H1 (cell line): ENCODE data around the gene GNAI1. TPM values are rescaled to one million over a fixed set of nuclear protein-coding genes. Genes with fewer than 3 reads are reported as not detected.

Experiments
- CTCF ChIA-PET: fragments of 300-600 bp; sonication (Branson Sonifier 250); formaldehyde crosslinking; loops from one replicate; lab custom pipeline; 2021; ENCODE audit not compliant: partially characterized antibody; lab: Charles Lee
- POLR2A ChIA-PET: fragments of 300-600 bp; sonication (Branson Sonifier 250); formaldehyde crosslinking; loops from one replicate; lab custom pipeline; 2021; ENCODE audit warnings: inconsistent platforms; ENCODE audit not compliant: partially characterized antibody; lab: Charles Lee
- DNase-seq, 2 experiments: peaks; one replicate each; pipeline versions ENCODE4 v3.0.0 to v3.0.0-alpha.2; 2010 to 2022; ENCODE audit warnings: low spot score in 2 of 2, low read depth in 1 of 2, mixed read lengths in 1 of 2
- FAIRE-seq: peaks from 2 replicates; lab custom pipeline; 2011; peaks lifted over from hg19 to GRCh38; lab: Jason Lieb, UNC
- H2AFZ ChIP-seq: 2 replicates; pipeline ENCODE4 v1.8.1; 2012; ENCODE audit warnings: low read length, inconsistent platforms
- H2AK5ac ChIP-seq: 2 replicates; pipeline ENCODE4 v1.6.1; 2013; ENCODE audit warnings: low read depth, low read length
- H2BK120ac ChIP-seq: replicated peaks from 2 replicates; pipeline ENCODE3; 2013; ENCODE audit warnings: low read depth, low read length, inconsistent platforms
- H2BK12ac ChIP-seq: 2 replicates; pipeline ENCODE4 v1.6.1; 2013; ENCODE audit warnings: low read depth, low read length
- H2BK15ac ChIP-seq: 2 replicates; pipeline ENCODE4 v1.6.1; 2013; ENCODE audit warnings: low read length
- H2BK20ac ChIP-seq: 2 replicates; pipeline ENCODE4 v1.6.1; 2013; ENCODE audit warnings: low read length
- H2BK5ac ChIP-seq: 2 replicates; pipeline ENCODE4 v1.6.1; 2013; ENCODE audit warnings: low read depth, low read length
- H3K14ac ChIP-seq: 2 replicates; pipeline ENCODE4 v1.6.1; 2013; ENCODE audit warnings: inconsistent platforms; ENCODE audit not compliant: insufficient read length
- H3K18ac ChIP-seq: 2 replicates; pipeline ENCODE4 v1.6.1; 2013; ENCODE audit warnings: low read length; ENCODE audit errors: extremely low read depth
- H3K23ac ChIP-seq: 2 replicates; pipeline ENCODE4 v1.6.1; 2013; ENCODE audit warnings: inconsistent platforms; ENCODE audit not compliant: insufficient read length
- H3K23me2 ChIP-seq: 2 replicates; pipeline ENCODE4 v1.6.1; 2013; ENCODE audit warnings: low read depth, low read length
- H3K27ac ChIP-seq: 2 replicates; pipeline ENCODE4 v1.6.1; 2011; ENCODE audit warnings: low read depth, low read length, inconsistent platforms
- H3K27me3 ChIP-seq, 4 experiments: replicated peaks in 1 of 4; 1 replicate in 1 of 4; 2 replicates in 3 of 4; pipeline versions ENCODE4 v1.6.1 to v1.8.1; 2011 to 2013; ENCODE audit warnings: low read length in 3 of 4, mild to moderate bottlenecking in 3 of 4, inconsistent platforms in 2 of 4, mixed read lengths in 2 of 4, moderate library complexity in 1 of 4; ENCODE audit not compliant: control insufficient read depth in 3 of 4, insufficient read depth in 3 of 4; ENCODE audit errors: extremely low read depth in 1 of 4
- H3K36me3 ChIP-seq, 4 experiments: 2 replicates each; pipeline versions ENCODE4 v1.6.1 to v1.8.1; 2011 to 2013; ENCODE audit warnings: mild to moderate bottlenecking in 4 of 4, low read length in 3 of 4, moderate library complexity in 2 of 4, control low read depth in 1 of 4, inconsistent platforms in 1 of 4; ENCODE audit not compliant: insufficient read depth in 4 of 4, control insufficient read depth in 2 of 4
- H3K4ac ChIP-seq: replicated peaks from 2 replicates; pipeline ENCODE3; 2013; ENCODE audit warnings: low read length, low read depth, mixed read lengths, inconsistent platforms; ENCODE audit not compliant: insufficient read length
- H3K4me1 ChIP-seq, 4 experiments: replicated peaks in 1 of 4; 1 replicate in 1 of 4; 2 replicates in 3 of 4; pipeline versions ENCODE4 v1.6.1 to v1.8.1; 2011 to 2013; ENCODE audit warnings: low read length in 3 of 4, inconsistent platforms in 2 of 4, mixed read lengths in 1 of 4; ENCODE audit not compliant: insufficient read depth in 4 of 4, control insufficient read depth in 3 of 4
- H3K4me2 ChIP-seq, 2 experiments: 2 replicates each; pipeline versions ENCODE4 v1.6.1 to v1.8.1; 2011 to 2013; ENCODE audit warnings: low read depth in 2 of 2, low read length in 2 of 2, control low read depth in 1 of 2, inconsistent platforms in 1 of 2, mild to moderate bottlenecking in 1 of 2; ENCODE audit not compliant: insufficient read depth in 1 of 2
- H3K4me3 ChIP-seq, 4 experiments: fragments of 200-600, 300-600 bp in 1 of 4; sonication (generic), shearing (Covaris generic), sonication (Bioruptor Twin) in 1 of 4; 2 replicates each; pipeline versions ENCODE4 v1.5.1 to v1.8.1; 2011 to 2016; ENCODE audit warnings: low read length in 4 of 4, low read depth in 3 of 4, control low read depth in 2 of 4, inconsistent platforms in 2 of 4, mild to moderate bottlenecking in 2 of 4, mixed read lengths in 1 of 4, moderate library complexity in 1 of 4; ENCODE audit not compliant: insufficient read depth in 2 of 4; ENCODE audit errors: extremely low read depth in 1 of 4
- H3K56ac ChIP-seq: replicated peaks from 2 replicates; pipeline ENCODE3; 2013; ENCODE audit warnings: low read depth, mild to moderate bottlenecking, mixed read lengths, low read length, inconsistent platforms; ENCODE audit not compliant: insufficient read length
- H3K79me1 ChIP-seq: 2 replicates; pipeline ENCODE4 v1.6.1; 2013; ENCODE audit warnings: low read depth, low read length, control low read depth
- H3K79me2 ChIP-seq, 2 experiments: 2 replicates each; pipeline versions ENCODE4 v1.6.1 to v1.8.1; 2012 to 2013; ENCODE audit warnings: low read length in 2 of 2, mild to moderate bottlenecking in 2 of 2, inconsistent platforms in 1 of 2; ENCODE audit not compliant: insufficient read depth in 2 of 2, control insufficient read depth in 1 of 2
- H3K9ac ChIP-seq, 4 experiments: replicated peaks in 1 of 4; 1 replicate in 1 of 4; 2 replicates in 3 of 4; pipeline versions ENCODE4 v1.6.1 to v1.8.1; 2011 to 2013; ENCODE audit warnings: low read depth in 3 of 4, low read length in 3 of 4, control low read depth in 2 of 4, mild to moderate bottlenecking in 2 of 4, moderate library complexity in 2 of 4, inconsistent platforms in 1 of 4; ENCODE audit errors: extremely low read depth in 1 of 4
- H3K9me3 ChIP-seq, 2 experiments: 2 replicates each; pipeline versions ENCODE4 v1.6.1 to v1.8.1; 2012 to 2013; ENCODE audit warnings: mild to moderate bottlenecking in 2 of 2, moderate library complexity in 2 of 2, control low read depth in 1 of 2, inconsistent platforms in 1 of 2, low read depth in 1 of 2, low read length in 1 of 2, mixed read lengths in 1 of 2; ENCODE audit not compliant: insufficient read depth in 2 of 2
- H4K20me1 ChIP-seq, 2 experiments: replicated peaks in 1 of 2; 2 replicates each; pipeline versions ENCODE3 to v1.8.1; 2011 to 2013; ENCODE audit warnings: inconsistent platforms in 2 of 2, low read length in 2 of 2, mild to moderate bottlenecking in 1 of 2; ENCODE audit not compliant: insufficient read depth in 2 of 2, control insufficient read depth in 1 of 2
- H4K5ac ChIP-seq: 2 replicates; pipeline ENCODE4 v1.6.1; 2013; ENCODE audit warnings: low read length, low read depth, mixed read lengths, inconsistent platforms; ENCODE audit not compliant: insufficient read length
- H4K8ac ChIP-seq: 2 replicates; pipeline ENCODE4 v1.8.0; 2013; ENCODE audit warnings: mild to moderate bottlenecking, moderate library complexity, low read length, inconsistent platforms; ENCODE audit not compliant: insufficient read depth; ENCODE audit errors: extremely low read depth
- H4K91ac ChIP-seq: replicated peaks from 2 replicates; pipeline ENCODE3; 2013; ENCODE audit warnings: low read length, mixed read lengths, inconsistent platforms; ENCODE audit not compliant: insufficient read length
- EGR1 ChIP-seq: IDR thresholded peaks from 2 replicates; pipeline ENCODE4 v1.6.1; 2011; ENCODE audit warnings: low read depth, low read length, borderline replicate concordance
- EP300 ChIP-seq, 2 experiments: IDR thresholded peaks; 1 replicate in 1 of 2; 2 replicates in 1 of 2; pipeline ENCODE4 v1.6.1; 2011 to 2012; ENCODE audit warnings: low read depth in 2 of 2, low read length in 2 of 2, mild to moderate bottlenecking in 2 of 2, borderline replicate concordance in 1 of 2, inconsistent platforms in 1 of 2, moderate library complexity in 1 of 2
- HDAC2 ChIP-seq, 2 experiments: fragments of 300-600 bp in 1 of 2; sonication (generic) in 1 of 2; IDR thresholded peaks; 2 replicates each; pipeline ENCODE4 v1.6.1; 2011 to 2012; ENCODE audit warnings: low read depth in 2 of 2, low read length in 2 of 2, mild to moderate bottlenecking in 2 of 2, moderate library complexity in 2 of 2, borderline replicate concordance in 1 of 2, inconsistent platforms in 1 of 2
- MAFK ChIP-seq: IDR thresholded peaks from 2 replicates; pipeline ENCODE4 v1.6.1; 2012; ENCODE audit warnings: low read depth, mild to moderate bottlenecking, improper control_type of control experiment, low read length
- MAX ChIP-seq: IDR thresholded peaks from 2 replicates; pipeline ENCODE4 v1.6.1; 2012; ENCODE audit warnings: inconsistent platforms
- NANOG ChIP-seq: IDR thresholded peaks from 2 replicates; pipeline ENCODE4 v1.6.1; 2011; ENCODE audit warnings: low read length, low read depth, mild to moderate bottlenecking, inconsistent platforms; ENCODE audit not compliant: insufficient read depth, poor library complexity, severe bottlenecking
- SIN3A ChIP-seq, 2 experiments: IDR thresholded peaks in 1 of 2; conservative IDR thresholded peaks in 1 of 2; 2 replicates each; pipeline ENCODE4 v1.6.1; 2011 to 2012; ENCODE audit warnings: low read length in 2 of 2, improper control_type of control experiment in 1 of 2, low read depth in 1 of 2, mild to moderate bottlenecking in 1 of 2
- SRF ChIP-seq: IDR thresholded peaks from 2 replicates; pipeline ENCODE4 v1.6.1; 2011; ENCODE audit warnings: mild to moderate bottlenecking, low read depth, low read length, moderate library complexity
- TEAD4 ChIP-seq: IDR thresholded peaks from 2 replicates; pipeline ENCODE4 v1.6.1; 2012; ENCODE audit warnings: low read depth, low read length, inconsistent platforms, mixed read lengths
- YY1 ChIP-seq: IDR thresholded peaks from 2 replicates; pipeline ENCODE4 v1.6.1; 2011; ENCODE audit warnings: low read depth, mild to moderate bottlenecking, low read length
- polyA plus RNA-seq, 7 experiments: library from polyadenylated mRNA; depleted of rRNA in 3 of 7; stranded (reverse) in 5 of 7; unstranded in 2 of 7; fragments of >200 nt in 5 of 7; fragments of 200-250 nt in 2 of 7; gene quantifications; 1 replicate in 5 of 7; 2 replicates in 1 of 7; 4 replicates in 1 of 7; pipeline versions ENCODE4 v1.2.1 to v1.2.3, GENCODE V29; 2011 to 2013; ENCODE audit warnings: missing spikeins in 2 of 7, mixed read lengths in 2 of 7
- total RNA-seq: library from RNA; stranded (reverse); fragmentation: NEBNext Ultra II Directional; extraction: Animal tissue kit (Norgen Biotek cat#: 25700); gene quantifications from 2 replicates; pipeline ENCODE4 v1.2.1, GENCODE V29; 2021
- TF ChIP-seq, protein P1 (sequence below): IDR thresholded peaks from 2 replicates; pipeline ENCODE4 v1.6.1; 2011; ENCODE audit warnings: low read length, improper control_type of control experiment
- TF ChIP-seq, protein P2 (sequence below): IDR thresholded peaks from 2 replicates; pipeline ENCODE4 v1.6.1; 2011; ENCODE audit warnings: low read depth, mild to moderate bottlenecking, low read length; ENCODE audit not compliant: insufficient read depth

The GNAI1 gene
- total and polyA plus RNA-seq, 2 of the 8 experiments (the other 6 are each of a cell fraction or from before 2014, with no cell fraction given), result 8.0 to 29.5 TPM

- no peak overlapping the region for H2BK12ac ChIP-seq
- H2BK20ac ChIP-seq, result no peak overlapping the region
- no peak overlapping the region for H2BK5ac ChIP-seq
- ChIA-PET CTCF (no interaction called here), POLR2A (no interaction called here)
- H2AFZ ChIP-seq, result no peak overlapping the region
- no peaks in the 10 kb centered on the region for H3K79me1 ChIP-seq
- no peaks in the 10 kb centered on the region for H3K9me3 ChIP-seq
- no peak for DNase-seq
- peaks cover 0 to 35% (median 25%) of the 10 kb centered on the region in 4 experiments for H3K4me1 ChIP-seq
- H4K8ac ChIP-seq, result no peak overlapping the region
- H3K14ac ChIP-seq, result no peak overlapping the region
- H4K5ac ChIP-seq, result no peak overlapping the region
- FAIRE-seq, result no peak
- H3K27me3 ChIP-seq, result no peaks in the 10 kb centered on the region
- H3K4me2 ChIP-seq, result no peak overlapping the region
- H3K4ac ChIP-seq, result no peak overlapping the region
- no peaks in the 10 kb centered on the region for H4K20me1 ChIP-seq
- peaks cover 0 to 49% of the 10 kb centered on the region in 2 experiments; a peak in 2 of 4 replicates for H3K79me2 ChIP-seq
- H3K4me3 ChIP-seq, result no peak overlapping the region
- H3K36me3 ChIP-seq, result no peaks in the 10 kb centered on the region; a peak in 1 of 8 replicates
- peaks cover 2% of the 10 kb centered on the region; the same call in 1 of the 2 replicates for H3K23me2 ChIP-seq
- no peak overlapping the region for H3K23ac ChIP-seq
- no peak overlapping the region for H2BK120ac ChIP-seq
- no peak overlapping the region for H2AK5ac ChIP-seq
- no peak overlapping the region for H3K27ac ChIP-seq
- H4K91ac ChIP-seq, result no peak overlapping the region
- H3K56ac ChIP-seq, result no peak overlapping the region
- no peak overlapping the region for H3K18ac ChIP-seq
- H2BK15ac ChIP-seq, result no peak overlapping the region
- no peak overlapping the region for H3K9ac ChIP-seq
- TF ChIP-seq, protein P1, sequence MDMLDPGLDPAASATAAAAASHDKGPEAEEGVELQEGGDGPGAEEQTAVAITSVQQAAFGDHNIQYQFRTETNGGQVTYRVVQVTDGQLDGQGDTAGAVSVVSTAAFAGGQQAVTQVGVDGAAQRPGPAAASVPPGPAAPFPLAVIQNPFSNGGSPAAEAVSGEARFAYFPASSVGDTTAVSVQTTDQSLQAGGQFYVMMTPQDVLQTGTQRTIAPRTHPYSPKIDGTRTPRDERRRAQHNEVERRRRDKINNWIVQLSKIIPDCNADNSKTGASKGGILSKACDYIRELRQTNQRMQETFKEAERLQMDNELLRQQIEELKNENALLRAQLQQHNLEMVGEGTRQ, result no peak
- TF ChIP-seq, protein P2, sequence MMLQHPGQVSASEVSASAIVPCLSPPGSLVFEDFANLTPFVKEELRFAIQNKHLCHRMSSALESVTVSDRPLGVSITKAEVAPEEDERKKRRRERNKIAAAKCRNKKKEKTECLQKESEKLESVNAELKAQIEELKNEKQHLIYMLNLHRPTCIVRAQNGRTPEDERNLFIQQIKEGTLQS, result no peak
- no peak for TF ChIP-seq SRF
- TF ChIP-seq YY1, result no peak
- TF ChIP-seq TEAD4, result no peak
- TF ChIP-seq HDAC2 (IDR thresholded peaks at IDR 0.05; ENCODE audit: borderline replicate concordance in 1 of 2, low read depth in 2 of 2, low read length in 2 of 2), result no peak
- no peak for TF ChIP-seq SIN3A (conservative IDR thresholded peaks at IDR 0.05 in 1 of 2, IDR thresholded peaks at IDR 0.05 in 1 of 2; ENCODE audit: low read depth in 1 of 2, low read length in 2 of 2)
- no peak for TF ChIP-seq EGR1
- TF ChIP-seq MAX, result no peak
- no peak for TF ChIP-seq NANOG
- TF ChIP-seq MAFK, result no peak
- TF ChIP-seq EP300 (IDR thresholded peaks at IDR 0.05; ENCODE audit: borderline replicate concordance in 1 of 2, low read depth in 2 of 2, low read length in 2 of 2), result no peak
Measured at GRCh38 chr7:80186721-80187120, 52.1 kb downstream of the GNAI1 start.
